ENCODE data around the gene HAND1. TPM values are rescaled to one million over a fixed set of nuclear protein-coding genes. Genes with fewer than 3 reads are reported as not detected.
A peak's percentile ranks its signal among the peaks of the same experiment; 100 is the strongest.

Gene HAND1
- 1,543 and 1,644 TPM in 2 replicates for polyA plus RNA-seq (2013)

DNA sequence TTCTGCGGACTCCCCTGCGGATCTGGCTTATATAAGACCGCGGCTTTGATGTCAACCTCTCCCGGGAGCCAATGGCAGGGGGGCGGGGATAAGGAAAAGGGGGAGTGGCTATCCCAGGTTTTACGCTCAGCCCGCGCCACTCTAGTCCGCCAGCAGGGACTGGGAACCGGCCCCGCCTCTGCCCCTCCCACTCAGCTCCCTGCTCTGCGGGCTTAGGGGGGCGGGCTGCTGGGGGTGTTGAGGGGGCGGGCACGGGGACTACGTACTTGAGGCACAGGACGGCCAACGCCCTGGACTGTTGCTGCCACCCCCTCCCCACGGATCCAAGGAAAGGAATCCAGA is at the start of gene HAND1:
TSS of gene HAND1 (minus strand) at position 4 of the 342 bp plus-strand sequence. CDS start 219 bp downstream, outside the sequence.
- H3K4me3 ChIP-seq (ENCODE audit: low read depth, low read length): peak within 1 kb of the TSS; percentile 97
- peaks cover 92% of the 10 kb centered on the region for H3K79me1 ChIP-seq (ENCODE audit: low read length)
- H2BK120ac ChIP-seq (ENCODE audit: insufficient read depth, low read length, poor library complexity): peak within 1 kb of the TSS; percentile 98
- H3K23ac ChIP-seq (ENCODE audit: low read length): no peak within 1 kb of the TSS
- H3K27ac ChIP-seq (ENCODE audit: low read depth, low read length): peak within 1 kb of the TSS; percentile 93
- H4K8ac ChIP-seq (ENCODE audit: low read depth, low read length): peak within 1 kb of the TSS; percentile 95
- no peaks in the 10 kb centered on the region for H3K27me3 ChIP-seq (ENCODE audit: insufficient read depth, low read length)
- H3K36me3 ChIP-seq (ENCODE audit: control insufficient read depth in 1 of 2, insufficient read depth in 2 of 2, low read length in 2 of 2): peaks cover 43 to 46% of the 10 kb centered on the region in 2 experiments
- H3K4me1 ChIP-seq (ENCODE audit: control insufficient read depth in 1 of 2, insufficient read depth in 2 of 2, low read length in 2 of 2): peaks cover 18 to 24% of the 10 kb centered on the region in 2 experiments
- H2BK12ac ChIP-seq (ENCODE audit: low read length): peak within 1 kb of the TSS; percentile 72
- peak within 1 kb of the TSS; percentile 98 for H3K9ac ChIP-seq (ENCODE audit: low read length)
- peak within 1 kb of the TSS; percentile 93 for H2AK5ac ChIP-seq (ENCODE audit: low read length)
- peak within 1 kb of the TSS; percentile 97 for H4K91ac ChIP-seq (ENCODE audit: low read depth, low read length)
- peak within 1 kb of the TSS; percentile 79 for H3K4me2 ChIP-seq (ENCODE audit: low read length)
- peak within 1 kb of the TSS; percentile 71 for H4K12ac ChIP-seq (ENCODE audit: low read depth, low read length)
- no peaks in the 10 kb centered on the region for H3K9me3 ChIP-seq (ENCODE audit: insufficient read depth, low read depth, low read length)
- peaks cover 74% of the 10 kb centered on the region for H3K79me2 ChIP-seq (ENCODE audit: control insufficient read depth, insufficient read depth, low read length, poor library complexity)
- no CpG with 5 or more reads among the region's 20 CpGs for WGBS (ENCODE audit: extremely low coverage, insufficient coverage, insufficient read length)
- peak within 1 kb of the TSS; percentile 98 for H3K4ac ChIP-seq (ENCODE audit: low read depth, low read length)
- DNase-seq: no peak
- H3K18ac ChIP-seq (ENCODE audit: low read length): peak within 1 kb of the TSS; percentile 99
- H2AFZ ChIP-seq (ENCODE audit: insufficient read depth, low read length, poor library complexity): peak within 1 kb of the TSS; percentile 49
- H2BK5ac ChIP-seq (ENCODE audit: low read depth, low read length, poor library complexity): peak within 1 kb of the TSS; percentile 98
- peak within 1 kb of the TSS; percentile 97 for H3K14ac ChIP-seq (ENCODE audit: low read length)

DNA sequence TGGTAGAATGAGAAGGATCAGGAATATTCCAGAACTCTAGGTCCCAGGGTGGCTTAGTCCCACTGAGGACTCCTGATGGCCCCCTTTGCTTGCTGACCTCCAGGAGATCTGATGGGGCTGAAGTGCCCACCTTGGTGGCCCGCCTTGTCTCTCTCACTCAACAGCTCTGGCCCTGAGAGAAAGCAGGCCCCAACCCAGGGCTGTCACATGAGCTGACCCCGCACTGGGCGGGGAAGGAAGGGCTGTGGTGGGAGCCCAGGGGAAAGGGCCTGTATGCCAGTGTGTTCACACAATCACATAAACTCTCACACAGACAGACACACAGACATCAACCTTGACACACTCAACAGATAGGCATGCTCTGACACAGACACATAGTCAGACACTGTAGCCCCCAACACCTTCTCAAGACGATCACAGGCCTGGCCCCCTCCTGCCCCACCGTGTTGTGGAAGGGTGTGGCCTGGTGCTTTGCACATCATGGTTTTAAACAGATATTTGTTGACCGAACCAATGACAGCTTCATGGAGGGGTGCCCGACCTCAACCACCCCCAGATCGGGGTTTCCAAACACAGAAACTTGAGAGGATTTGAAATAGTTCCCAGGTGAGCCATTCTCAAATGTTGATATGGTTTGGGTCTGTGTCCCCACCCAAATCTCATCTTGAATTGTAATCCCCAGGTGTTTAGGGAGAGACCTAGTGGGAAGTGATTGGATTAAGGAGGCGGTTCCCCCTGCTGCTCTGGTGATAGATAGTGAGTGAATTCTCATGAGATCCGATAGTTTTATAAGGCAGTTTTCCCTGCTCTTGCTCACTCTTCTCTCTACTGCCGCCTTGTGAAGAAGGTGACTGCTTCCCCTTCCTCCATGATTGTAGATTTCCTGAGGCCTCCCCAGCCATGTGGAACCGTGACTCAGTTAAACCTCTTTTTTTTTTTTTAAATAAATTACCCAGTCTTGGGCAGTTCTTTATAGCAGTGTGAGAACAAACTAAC is 48.5 kb upstream of the HAND1 start:
- H4K8ac ChIP-seq (ENCODE audit: low read depth, low read length): peak overlapping the region; percentile 40
- H3K14ac ChIP-seq (ENCODE audit: low read length): peak overlapping the region; percentile 69
- H3K27me3 ChIP-seq (ENCODE audit: insufficient read depth, low read length): no peaks in the 10 kb centered on the region
- H3K9me3 ChIP-seq (ENCODE audit: insufficient read depth, low read depth, low read length): no peaks in the 10 kb centered on the region
- peak overlapping the region; percentile 43 for H3K18ac ChIP-seq (ENCODE audit: low read length)
- peak overlapping the region; percentile 44 for H2BK120ac ChIP-seq (ENCODE audit: insufficient read depth, low read length, poor library complexity)
- H3K4ac ChIP-seq (ENCODE audit: low read depth, low read length): peak overlapping the region; percentile 59
- WGBS (ENCODE audit: extremely low coverage, insufficient coverage, insufficient read length): no CpG with 5 or more reads among the region's 12 CpGs
- H2BK5ac ChIP-seq (ENCODE audit: low read depth, low read length, poor library complexity): peak overlapping the region; percentile 24
- no peak for DNase-seq
- H3K79me1 ChIP-seq (ENCODE audit: low read length): peaks cover 52% of the 10 kb centered on the region
- H3K4me2 ChIP-seq (ENCODE audit: low read length): no peak overlapping the region
- H4K91ac ChIP-seq (ENCODE audit: low read depth, low read length): peak overlapping the region; percentile 68
- peak overlapping the region; percentile 67 for H3K27ac ChIP-seq (ENCODE audit: low read depth, low read length)
- no peak overlapping the region for H3K9ac ChIP-seq (ENCODE audit: low read length)
- H3K36me3 ChIP-seq (ENCODE audit: control insufficient read depth in 1 of 2, insufficient read depth in 2 of 2, low read length in 2 of 2): no peaks in the 10 kb centered on the region
- H2AFZ ChIP-seq (ENCODE audit: insufficient read depth, low read length, poor library complexity): no peak overlapping the region
- peak overlapping the region; percentile 73 for H2AK5ac ChIP-seq (ENCODE audit: low read length)
- H3K79me2 ChIP-seq (ENCODE audit: control insufficient read depth, insufficient read depth, low read length, poor library complexity): peaks cover 6% of the 10 kb centered on the region
- no peak overlapping the region for H3K23ac ChIP-seq (ENCODE audit: low read length)
- H3K4me1 ChIP-seq (ENCODE audit: control insufficient read depth in 1 of 2, insufficient read depth in 2 of 2, low read length in 2 of 2): peaks cover 33 to 39% of the 10 kb centered on the region in 2 experiments
- peak overlapping the region; percentile 85 for H2BK12ac ChIP-seq (ENCODE audit: low read length)
- H3K4me3 ChIP-seq (ENCODE audit: low read depth, low read length): no peak overlapping the region
- no peak overlapping the region for H4K12ac ChIP-seq (ENCODE audit: low read depth, low read length)

DNA sequence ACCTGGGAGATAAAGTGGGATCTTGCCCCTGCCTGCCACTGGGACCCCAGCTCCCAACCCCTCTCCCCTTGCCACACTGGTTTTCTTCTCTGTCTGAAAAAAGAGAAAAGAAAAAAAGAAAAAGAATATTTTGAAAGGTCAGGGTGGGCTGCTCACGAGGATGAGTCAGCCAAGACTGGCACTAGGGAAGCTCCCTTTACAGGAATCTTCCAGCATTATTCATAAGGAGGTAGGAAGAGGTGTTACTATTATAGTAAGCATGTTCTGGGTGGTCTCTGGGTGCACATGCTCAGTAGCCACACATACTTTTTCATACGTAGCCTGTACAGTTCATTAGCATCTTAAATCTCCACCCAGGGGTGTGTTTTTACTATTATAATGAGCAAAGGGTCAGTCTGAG is 46.8 kb upstream of the HAND1 start:
- Histone ChIP-seq H2BK5ac (ENCODE audit: low read depth, low read length, poor library complexity) (peak overlapping the region; percentile 80), H2BK120ac (ENCODE audit: insufficient read depth, low read length, poor library complexity) (peak overlapping the region; percentile 79), H4K12ac (ENCODE audit: low read depth, low read length) (no peak overlapping the region), H3K4me2 (ENCODE audit: low read length) (no peak overlapping the region), H3K14ac (ENCODE audit: low read length) (peak overlapping the region; percentile 71), H3K79me2 (ENCODE audit: control insufficient read depth, insufficient read depth, low read length, poor library complexity) (peaks cover 10% of the 10 kb centered on the region), H3K9ac (ENCODE audit: low read length) (no peak overlapping the region), H3K27ac (ENCODE audit: low read depth, low read length) (peak overlapping the region; percentile 99), H3K4me3 (ENCODE audit: low read depth, low read length) (no peak overlapping the region), H3K23ac (ENCODE audit: low read length) (no peak overlapping the region), H2AFZ (ENCODE audit: insufficient read depth, low read length, poor library complexity) (no peak overlapping the region), H3K27me3 (ENCODE audit: insufficient read depth, low read length) (no peaks in the 10 kb centered on the region), H2AK5ac (ENCODE audit: low read length) (peak overlapping the region; percentile 31), H3K79me1 (ENCODE audit: low read length) (peaks cover 61% of the 10 kb centered on the region), H4K8ac (ENCODE audit: low read depth, low read length) (peak overlapping the region; percentile 83), H2BK12ac (ENCODE audit: low read length) (peak overlapping the region; percentile 35), H3K36me3 (ENCODE audit: control insufficient read depth in 1 of 2, insufficient read depth in 2 of 2, low read length in 2 of 2) (no peaks in the 10 kb centered on the region), H3K4me1 (ENCODE audit: control insufficient read depth in 1 of 2, insufficient read depth in 2 of 2, low read length in 2 of 2) (peaks cover 36 to 41% of the 10 kb centered on the region in 2 experiments), H3K9me3 (ENCODE audit: insufficient read depth, low read depth, low read length) (no peaks in the 10 kb centered on the region), H3K4ac (ENCODE audit: low read depth, low read length) (peak overlapping the region; percentile 72), H4K91ac (ENCODE audit: low read depth, low read length) (peak overlapping the region; percentile 87), H3K18ac (ENCODE audit: low read length) (peak overlapping the region; percentile 51)
- no CpG with 5 or more reads among the region's 2 CpGs for WGBS (ENCODE audit: extremely low coverage, insufficient coverage, insufficient read length)
- DNase-seq: no peak

DNA sequence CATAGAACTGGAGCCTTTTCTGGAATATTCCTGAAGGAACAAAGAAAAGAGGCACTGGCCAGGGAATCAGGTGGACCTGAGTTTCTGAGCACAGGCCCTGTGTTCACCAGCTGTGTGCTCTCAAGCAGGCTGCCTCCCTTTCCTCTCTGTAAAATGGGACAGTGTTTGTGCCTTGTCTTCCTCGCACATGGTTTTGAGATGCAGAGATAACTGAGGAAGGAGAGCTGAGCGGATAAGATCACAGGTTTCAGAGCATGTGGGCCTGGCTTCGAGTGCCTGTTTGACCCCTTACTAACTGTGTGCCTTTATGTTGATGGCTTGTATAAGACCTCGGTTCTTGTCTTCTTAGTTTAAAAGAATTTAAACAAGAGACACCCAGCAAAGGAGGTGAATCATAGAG is 46.2 kb upstream of the HAND1 start:
- peak overlapping the region; percentile 26 for H3K18ac ChIP-seq (ENCODE audit: low read length)

More for the DNA sequence above, 46.2 kb upstream of the HAND1 start:
- Histone ChIP-seq H3K79me1 (ENCODE audit: low read length) (peaks cover 66% of the 10 kb centered on the region), H3K27me3 (ENCODE audit: insufficient read depth, low read length) (no peaks in the 10 kb centered on the region), H2BK120ac (ENCODE audit: insufficient read depth, low read length, poor library complexity) (peak overlapping the region; percentile 79), H2BK12ac (ENCODE audit: low read length) (peak overlapping the region; percentile 19), H3K9me3 (ENCODE audit: insufficient read depth, low read depth, low read length) (no peaks in the 10 kb centered on the region), H3K36me3 (ENCODE audit: control insufficient read depth in 1 of 2, insufficient read depth in 2 of 2, low read length in 2 of 2) (no peaks in the 10 kb centered on the region), H2AFZ (ENCODE audit: insufficient read depth, low read length, poor library complexity) (no peak overlapping the region), H3K4me2 (ENCODE audit: low read length) (peak overlapping the region; percentile 5), H3K14ac (ENCODE audit: low read length) (peak overlapping the region; percentile 14), H4K91ac (ENCODE audit: low read depth, low read length) (peak overlapping the region; percentile 87), H4K12ac (ENCODE audit: low read depth, low read length) (no peak overlapping the region), H3K79me2 (ENCODE audit: control insufficient read depth, insufficient read depth, low read length, poor library complexity) (peaks cover 11% of the 10 kb centered on the region), H3K4me3 (ENCODE audit: low read depth, low read length) (no peak overlapping the region), H2BK5ac (ENCODE audit: low read depth, low read length, poor library complexity) (peak overlapping the region; percentile 80), H2AK5ac (ENCODE audit: low read length) (peak overlapping the region; percentile 6), H3K4ac (ENCODE audit: low read depth, low read length) (peak overlapping the region; percentile 2), H3K27ac (ENCODE audit: low read depth, low read length) (peak overlapping the region; percentile 99), H3K4me1 (ENCODE audit: control insufficient read depth in 1 of 2, insufficient read depth in 2 of 2, low read length in 2 of 2) (peaks cover 38 to 43% of the 10 kb centered on the region in 2 experiments), H3K23ac (ENCODE audit: low read length) (no peak overlapping the region), H4K8ac (ENCODE audit: low read depth, low read length) (peak overlapping the region; percentile 28), H3K9ac (ENCODE audit: low read length) (peak overlapping the region; percentile 0)
- no CpG with 5 or more reads among the region's 4 CpGs for WGBS (ENCODE audit: extremely low coverage, insufficient coverage, insufficient read length)
- peak; percentile 17 to 62 for DNase-seq

Data from trophoblast cell (in vitro differentiated cells and primary cell).